ENCODE data around the gene EMILIN1.

DNA sequence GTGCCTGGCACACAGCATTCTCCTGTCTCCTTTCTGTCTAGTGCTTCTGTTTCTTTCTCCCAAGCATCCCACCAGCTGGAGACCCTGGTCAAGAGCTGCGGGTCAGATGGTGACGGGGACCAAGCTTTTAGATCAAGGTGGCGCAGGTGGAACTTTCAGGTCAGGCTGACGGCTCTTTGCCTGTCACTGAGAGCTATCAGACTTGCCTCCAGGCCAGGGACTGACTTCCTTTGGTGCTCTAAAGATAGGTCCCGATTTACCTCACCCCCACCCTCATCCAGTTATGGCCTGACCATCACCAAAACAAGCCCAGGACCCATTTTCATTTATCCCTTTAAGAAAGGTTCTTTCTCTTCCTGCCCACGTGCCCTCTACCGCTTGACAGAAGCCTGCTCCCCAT, 1.2 kb upstream of the EMILIN1 start:
- TF ChIP-seq, protein P1, sequence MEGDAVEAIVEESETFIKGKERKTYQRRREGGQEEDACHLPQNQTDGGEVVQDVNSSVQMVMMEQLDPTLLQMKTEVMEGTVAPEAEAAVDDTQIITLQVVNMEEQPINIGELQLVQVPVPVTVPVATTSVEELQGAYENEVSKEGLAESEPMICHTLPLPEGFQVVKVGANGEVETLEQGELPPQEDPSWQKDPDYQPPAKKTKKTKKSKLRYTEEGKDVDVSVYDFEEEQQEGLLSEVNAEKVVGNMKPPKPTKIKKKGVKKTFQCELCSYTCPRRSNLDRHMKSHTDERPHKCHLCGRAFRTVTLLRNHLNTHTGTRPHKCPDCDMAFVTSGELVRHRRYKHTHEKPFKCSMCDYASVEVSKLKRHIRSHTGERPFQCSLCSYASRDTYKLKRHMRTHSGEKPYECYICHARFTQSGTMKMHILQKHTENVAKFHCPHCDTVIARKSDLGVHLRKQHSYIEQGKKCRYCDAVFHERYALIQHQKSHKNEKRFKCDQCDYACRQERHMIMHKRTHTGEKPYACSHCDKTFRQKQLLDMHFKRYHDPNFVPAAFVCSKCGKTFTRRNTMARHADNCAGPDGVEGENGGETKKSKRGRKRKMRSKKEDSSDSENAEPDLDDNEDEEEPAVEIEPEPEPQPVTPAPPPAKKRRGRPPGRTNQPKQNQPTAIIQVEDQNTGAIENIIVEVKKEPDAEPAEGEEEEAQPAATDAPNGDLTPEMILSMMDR (IDR thresholded peaks at IDR 0.05; ENCODE audit: insufficient read depth, low read depth, low read length) = no peak
- no peak for TF ChIP-seq EZH2 (IDR thresholded peaks at IDR 0.05; ENCODE audit: insufficient read depth, low read length)

Data from astrocyte (in vitro differentiated cells and primary cell).